HTERT RPE-1 (cell line): ENCODE data around the gene CACNA1D.

Experiments used
- in situ Hi-C: fragments of 300-500 bp; cut with MboI; formaldehyde crosslinking; loops from 4 replicates; pipeline ENCODE4 v1.14.3; 2020; ENCODE audit warnings: low sequenced_read_pairs

The CACNA1D gene

GRCh38 chr3:53495146-53495519, 722 bp downstream of the CACNA1D start:
- in situ Hi-C loops: no loop called here

GRCh38 chr3:53495520-53496391, 1.3 kb downstream of the CACNA1D start:
- in situ Hi-C loops: no loop called here

GRCh38 chr3:53496392-53496670, 1.9 kb downstream of the CACNA1D start:
- in situ Hi-C loops: no loop called here

GRCh38 chr3:53496984-53497383, 2.6 kb downstream of the CACNA1D start:
- in situ Hi-C loops: no loop called here

- in situ Hi-C loops: no loop called here
These were observed 4.6 kb downstream of the CACNA1D start for GRCh38 chr3:53498806-53499641.

- in situ Hi-C loops: no loop called here
These were observed 5.9 kb downstream of the CACNA1D start for GRCh38 chr3:53500165-53500777.

- in situ Hi-C loops: no loop called here
These were observed 6.8 kb downstream of the CACNA1D start for GRCh38 chr3:53501178-53501577.

GRCh38 chr3:53502737-53503136, 8.3 kb downstream of the CACNA1D start:
- in situ Hi-C loops: no loop called here

GRCh38 chr3:53503195-53503594, 8.8 kb downstream of the CACNA1D start:
- in situ Hi-C loops: no loop called here

- in situ Hi-C loops: no loop called here
These were observed 11.8 kb downstream of the CACNA1D start for GRCh38 chr3:53506110-53506762.

GRCh38 chr3:53506763-53507145, 12.3 kb downstream of the CACNA1D start:
- in situ Hi-C loops: no loop called here

GRCh38 chr3:53509494-53509893, 15.1 kb downstream of the CACNA1D start:
- in situ Hi-C loops: no loop called here

GRCh38 chr3:53510508-53510907, 16.1 kb downstream of the CACNA1D start:
- in situ Hi-C loops: no loop called here

GRCh38 chr3:53511246-53511645, 16.8 kb downstream of the CACNA1D start:
- in situ Hi-C loops: no loop called here

GRCh38 chr3:53513556-53514190, 19.3 kb downstream of the CACNA1D start:
- in situ Hi-C loops: no loop called here

GRCh38 chr3:53516339-53516738, 21.9 kb downstream of the CACNA1D start:
- in situ Hi-C loops: no loop called here

GRCh38 chr3:53518495-53518981, 24.1 kb downstream of the CACNA1D start:
- in situ Hi-C loops: no loop called here

- in situ Hi-C loops: no loop called here
These were observed 24.8 kb downstream of the CACNA1D start for GRCh38 chr3:53519065-53519709.

GRCh38 chr3:53523346-53523745, 28.9 kb downstream of the CACNA1D start:
- in situ Hi-C loops: no loop called here

GRCh38 chr3:53524566-53524965, 30.2 kb downstream of the CACNA1D start:
- in situ Hi-C loops: no loop called here
